Measurements from ENCODE around the gene YY1AP1. TPM values are rescaled to one million over a fixed set of nuclear protein-coding genes. Genes with fewer than 3 reads are reported as not detected.
"Not testable (repeated sequence)": the region's sequence is repeated elsewhere in the genome, so short reads cannot be mapped to it uniquely, and the experiment has no call there.

Gene YY1AP1
- total RNA-seq, 1 experiment from 2014 or later, result 38.3 TPM

DNA sequence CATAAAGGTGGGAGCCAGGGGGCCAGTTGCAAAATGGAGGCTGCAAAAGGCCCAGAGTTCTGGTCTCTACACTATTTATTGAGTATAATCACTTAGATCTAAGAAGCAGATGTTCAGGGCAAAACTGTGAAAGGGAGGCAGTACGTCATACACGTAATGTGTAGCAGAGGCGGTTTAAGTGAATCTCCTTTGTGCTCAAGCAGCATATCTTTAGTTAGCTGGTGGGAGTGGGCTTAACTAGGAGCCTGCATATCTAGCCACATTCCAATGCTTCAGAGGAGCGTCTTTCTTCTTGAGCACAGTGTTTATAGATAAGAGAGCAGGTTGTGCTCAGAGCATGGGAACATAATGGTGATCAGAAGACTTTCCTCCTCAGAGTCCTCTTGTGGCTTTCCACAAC lies 10.5 kb upstream of the YY1AP1 start:
- H3K27ac ChIP-seq; H3K36me3 ChIP-seq (ENCODE audit: low read depth); BruUV-seq (replicated peaks); H3K9me2 ChIP-seq (ENCODE audit: insufficient read depth); H3K4me1 ChIP-seq (replicated peaks; ENCODE audit: insufficient read depth); H3K9me3 ChIP-seq (ENCODE audit: insufficient read depth, low read depth); H3K4me3 ChIP-seq; H2AFZ ChIP-seq; POLR2A ChIA-PET (ENCODE audit: unreplicated experiment); CTCF ChIA-PET; intact Hi-C loops (cut with micrococcal nuclease; ENCODE audit: unreplicated experiment); H3K27me3 ChIP-seq (ENCODE audit: insufficient read depth, low read depth); H3K4me2 ChIP-seq; DNase-seq: not testable (repeated sequence)
- H3K79me2 ChIP-seq (ENCODE audit: low read depth), result peaks cover 84% of the 10 kb centered on the region
- H4K20me1 ChIP-seq (ENCODE audit: insufficient read depth), result peaks cover 34% of the 10 kb centered on the region
- H3F3A ChIP-seq (ENCODE audit: insufficient read depth, low read depth), result peaks cover 25% of the 10 kb centered on the region; the same call in 1 of the 2 replicates

DNA sequence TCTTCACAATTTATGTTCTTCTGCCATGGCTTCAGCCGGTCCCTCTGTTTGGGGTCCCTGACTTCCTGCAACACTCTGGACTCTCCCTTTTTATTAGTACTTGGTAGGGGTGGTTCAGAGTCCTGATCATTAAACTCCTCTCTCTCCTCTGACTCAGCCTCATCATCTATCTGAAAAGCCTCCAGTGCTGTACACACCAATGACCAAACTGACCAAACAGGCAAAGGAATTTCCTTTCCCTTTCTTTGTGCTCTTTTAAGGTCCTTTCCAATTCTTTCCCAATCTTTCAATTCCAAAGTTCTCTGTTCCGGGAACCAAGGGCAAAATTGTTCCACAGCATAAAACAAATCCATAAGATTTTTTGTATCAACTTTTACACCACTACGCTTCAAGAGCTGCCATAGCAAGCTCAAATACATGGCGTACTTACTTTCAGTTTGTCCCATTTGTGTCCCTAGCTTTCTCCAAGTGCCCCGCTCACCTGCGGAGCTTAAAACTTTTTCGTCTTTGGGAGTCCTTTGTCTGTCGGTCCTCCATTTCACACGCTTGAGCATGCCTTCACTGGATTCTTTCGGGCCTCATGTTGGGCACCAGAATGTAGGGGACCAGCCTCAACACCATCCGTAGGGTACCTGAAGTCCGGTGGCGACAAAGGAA lies 9.9 kb upstream of the YY1AP1 start:
- no peaks in the 10 kb centered on the region for H3K27me3 ChIP-seq (ENCODE audit: insufficient read depth, low read depth)
- H3K27ac ChIP-seq, result 0 out of 2 replicates have a peak overlapping the region, but pooled peaks have one; percentile 3
- H3K79me2 ChIP-seq (ENCODE audit: low read depth), result peaks cover 84% of the 10 kb centered on the region
- H2AFZ ChIP-seq, result no peak overlapping the region
- H3F3A ChIP-seq (ENCODE audit: insufficient read depth, low read depth), result peaks cover 25% of the 10 kb centered on the region; the same call in 1 of the 2 replicates
- no peak overlapping the region for H3K4me2 ChIP-seq
- H3K9me3 ChIP-seq (ENCODE audit: insufficient read depth, low read depth), result no peaks in the 10 kb centered on the region
- DNase-seq, result no peak
- ChIA-PET CTCF (no interaction called here), POLR2A (ENCODE audit: unreplicated experiment) (no interaction called here)
- intact Hi-C loops (cut with micrococcal nuclease; ENCODE audit: unreplicated experiment), result no loop called here
- H3K9me2 ChIP-seq (ENCODE audit: insufficient read depth), result no peaks in the 10 kb centered on the region
- no peak overlapping the region for H3K4me3 ChIP-seq
- no peaks in the 10 kb centered on the region for H3K4me1 ChIP-seq (replicated peaks; ENCODE audit: insufficient read depth)
- TF ChIP-seq EZH2 (IDR thresholded peaks at IDR 0.05; ENCODE audit: low read depth), result no peak
- peaks cover 7% of the 10 kb centered on the region; the same call in 1 of the 2 replicates for H3K36me3 ChIP-seq (ENCODE audit: low read depth)
- BruUV-seq (replicated peaks), result no TSS peak
- H4K20me1 ChIP-seq (ENCODE audit: insufficient read depth), result peaks cover 34% of the 10 kb centered on the region

DNA sequence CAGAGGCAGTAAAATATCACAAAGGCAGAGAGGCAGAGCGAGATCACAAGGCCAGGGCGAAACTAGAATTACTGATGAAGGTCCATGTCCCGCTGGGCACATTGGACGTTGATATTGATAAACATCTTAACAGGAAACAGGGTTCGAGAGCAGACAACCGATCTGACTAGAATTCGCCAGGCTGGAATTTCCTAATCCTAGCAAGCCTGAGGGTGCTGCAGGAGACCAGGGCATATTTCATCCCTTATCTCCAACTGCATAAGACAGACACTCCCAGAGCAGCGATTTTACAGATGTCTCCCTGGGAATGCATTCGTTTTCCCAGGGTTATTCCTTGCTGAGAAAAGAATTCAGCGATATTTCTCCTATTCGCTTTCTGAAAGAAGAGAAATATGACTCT lies 9.0 kb upstream of the YY1AP1 start:
- BruUV-seq (replicated peaks); H3K9me3 ChIP-seq (ENCODE audit: insufficient read depth, low read depth): not testable (repeated sequence)

DNA sequence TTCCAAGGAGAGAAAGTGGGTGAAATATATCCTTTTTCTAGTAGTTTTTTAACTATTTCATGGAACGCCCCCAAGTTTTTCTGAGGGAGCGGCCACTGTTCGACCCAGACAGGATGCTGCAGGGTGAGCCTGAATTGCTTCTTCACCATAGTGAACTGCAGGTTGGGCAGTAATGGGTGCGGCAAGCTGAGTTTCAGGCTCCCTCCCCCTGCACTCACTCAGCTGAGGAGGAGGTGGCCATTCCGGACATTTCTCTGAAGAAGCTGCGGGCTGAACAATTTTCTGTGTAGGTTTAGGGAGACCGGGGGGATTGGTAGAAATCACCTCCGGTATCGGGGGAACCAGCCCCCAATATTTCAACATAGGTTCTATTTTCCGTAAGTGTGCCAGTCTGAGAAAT lies 8.5 kb upstream of the YY1AP1 start:
- no TSS peak for BruUV-seq (replicated peaks)
- Histone ChIP-seq H3K27ac (no peak overlapping the region), H3K36me3 (ENCODE audit: low read depth) (peaks cover 17% of the 10 kb centered on the region), H3K4me3 (no peak overlapping the region), H3F3A (ENCODE audit: insufficient read depth, low read depth) (peaks cover 25% of the 10 kb centered on the region; the same call in 1 of the 2 replicates), H2AFZ (no peak overlapping the region), H3K9me2 (ENCODE audit: insufficient read depth) (no peaks in the 10 kb centered on the region), H3K27me3 (ENCODE audit: insufficient read depth, low read depth) (no peaks in the 10 kb centered on the region), H3K4me2 (no peak overlapping the region), H3K4me1 (replicated peaks; ENCODE audit: insufficient read depth) (no peaks in the 10 kb centered on the region), H3K79me2 (ENCODE audit: low read depth) (peaks cover 84% of the 10 kb centered on the region), H3K9me3 (ENCODE audit: insufficient read depth, low read depth) (peaks cover 6% of the 10 kb centered on the region; the same call in 1 of the 2 replicates), H4K20me1 (ENCODE audit: insufficient read depth) (peaks cover 31% of the 10 kb centered on the region)
- no peak for DNase-seq
- no peak for TF ChIP-seq EZH2 (IDR thresholded peaks at IDR 0.05; ENCODE audit: low read depth)
- TF ChIP-seq CTCF (conservative IDR thresholded peaks at IDR 0.05), result no peak
- CTCF ChIA-PET, result no interaction called here
- POLR2A ChIA-PET (ENCODE audit: unreplicated experiment), result no interaction called here
- intact Hi-C loops (cut with micrococcal nuclease; ENCODE audit: unreplicated experiment), result no loop called here

More for the DNA sequence above, 9.0 kb upstream of the YY1AP1 start:
- CTCF ChIA-PET; H3K27me3 ChIP-seq (ENCODE audit: insufficient read depth, low read depth); POLR2A ChIA-PET (ENCODE audit: unreplicated experiment); H3K27ac ChIP-seq; H3K4me2 ChIP-seq; H3K9me2 ChIP-seq (ENCODE audit: insufficient read depth); DNase-seq; H2AFZ ChIP-seq; intact Hi-C loops (cut with micrococcal nuclease; ENCODE audit: unreplicated experiment); H3K4me1 ChIP-seq (replicated peaks; ENCODE audit: insufficient read depth); H3K4me3 ChIP-seq: not testable (repeated sequence)
- Histone ChIP-seq H3K36me3 (ENCODE audit: low read depth) (peaks cover 12% of the 10 kb centered on the region), H3F3A (ENCODE audit: insufficient read depth, low read depth) (peaks cover 25% of the 10 kb centered on the region; the same call in 1 of the 2 replicates), H3K79me2 (ENCODE audit: low read depth) (peaks cover 84% of the 10 kb centered on the region), H4K20me1 (ENCODE audit: insufficient read depth) (peaks cover 34% of the 10 kb centered on the region)

All from PC-9 (cell line).